ENCODE data around the gene AWAT2. TPM values are rescaled to one million over a fixed set of nuclear protein-coding genes. Genes with fewer than 3 reads are reported as not detected.
"Not testable (repeated sequence)": the region's sequence is repeated elsewhere in the genome, so short reads cannot be mapped to it uniquely, and the experiment has no call there.

The AWAT2 gene
- total RNA-seq, 1 donor from 2014 or later: not detected

DNA sequence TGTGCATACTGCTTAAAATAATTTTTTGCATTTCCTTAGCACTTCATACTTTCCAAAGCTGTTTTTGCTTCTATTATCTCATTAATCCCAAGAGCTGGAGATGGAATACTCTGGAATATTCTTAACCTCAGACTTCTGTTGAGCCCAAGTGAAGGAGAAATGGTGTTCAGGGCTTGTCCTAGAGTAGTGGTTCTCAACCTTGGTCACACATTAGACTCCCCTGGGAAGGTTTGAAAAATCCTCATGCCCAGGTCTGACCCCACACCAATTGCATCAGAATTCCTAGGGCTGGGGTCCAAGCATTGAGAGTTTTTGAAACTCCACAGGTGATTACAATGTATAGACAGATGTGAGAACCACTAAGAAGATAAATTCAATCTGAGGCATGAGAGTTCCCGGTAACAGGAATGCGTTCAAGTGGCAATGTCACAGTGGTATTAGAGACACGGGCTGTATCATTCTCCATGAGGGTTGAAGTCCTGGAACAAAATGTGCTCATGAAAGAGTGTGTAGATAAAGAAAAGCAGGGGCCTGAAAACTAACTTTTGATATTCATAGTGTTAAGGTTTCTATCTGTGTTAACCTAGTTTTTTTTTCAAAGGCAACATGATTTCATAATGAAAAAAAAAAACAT, 47.9 kb downstream of the AWAT2 start:
- DNase-seq (ENCODE audit: low spot score in 2 of 2) (no peak), FAIRE-seq (no peak)

DNA sequence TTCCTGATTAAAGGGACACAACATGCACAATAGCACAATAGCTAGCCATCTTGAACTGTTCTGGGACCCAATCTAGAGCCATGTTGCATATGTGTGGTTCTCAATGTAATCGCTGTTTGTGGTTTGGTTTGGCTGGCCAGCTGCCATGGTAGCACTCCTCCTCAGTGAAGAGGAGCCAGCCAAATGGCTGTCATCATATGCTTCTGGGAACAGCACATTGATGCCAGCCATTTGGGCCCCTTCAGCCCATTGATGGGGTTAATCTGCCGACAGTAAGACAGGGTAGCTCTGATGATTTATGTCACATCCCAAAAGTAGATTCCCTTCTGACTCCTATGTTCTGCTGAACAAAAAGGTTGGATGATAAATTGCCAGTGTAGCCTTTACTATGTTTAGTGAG, 48.5 kb downstream of the AWAT2 start:
- no peak for DNase-seq (ENCODE audit: low spot score in 2 of 2)
- FAIRE-seq: no peak

DNA sequence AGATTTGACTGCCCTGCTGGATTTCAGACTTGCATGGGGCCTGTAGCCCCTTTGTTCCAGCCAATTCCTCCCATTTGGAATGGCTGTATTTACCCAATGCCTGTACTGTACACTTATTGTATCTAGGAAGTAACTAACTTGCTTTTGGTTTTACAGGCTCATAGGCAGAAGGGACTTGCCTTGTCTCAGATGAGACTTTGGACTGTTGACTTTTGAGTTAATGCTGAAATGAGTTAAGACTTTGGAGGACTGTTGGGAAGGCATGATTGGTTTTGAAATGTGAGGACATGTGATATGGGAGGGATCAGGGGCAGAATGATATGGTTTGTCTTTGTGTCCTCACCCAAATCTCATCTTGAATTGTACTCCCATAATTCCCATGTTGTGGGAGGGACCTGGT, 51.4 kb downstream of the AWAT2 start:
- FAIRE-seq: not testable (repeated sequence)

DNA sequence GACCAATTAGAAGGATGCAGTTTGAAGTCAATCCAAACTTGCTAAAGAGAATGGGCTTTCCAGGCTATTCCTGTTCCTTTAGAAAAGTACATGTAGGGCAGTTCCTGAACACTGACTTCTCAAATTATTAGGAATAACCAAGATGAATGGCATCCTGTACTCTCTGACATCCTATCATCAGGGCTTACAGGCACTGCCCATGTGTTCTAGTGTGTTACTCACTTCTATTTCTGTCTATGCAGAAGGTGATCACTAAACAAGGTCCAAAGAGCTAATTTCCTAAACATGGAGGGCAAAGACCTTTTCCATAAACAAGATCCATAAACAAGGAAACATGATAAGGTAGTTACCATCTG, 53.6 kb downstream of the AWAT2 start:
- DNase-seq (ENCODE audit: low spot score in 2 of 2): no peak
- no peak for FAIRE-seq

More for the DNA sequence above, 51.4 kb downstream of the AWAT2 start:
- not testable (repeated sequence) for DNase-seq (ENCODE audit: low spot score in 2 of 2)

DNA sequence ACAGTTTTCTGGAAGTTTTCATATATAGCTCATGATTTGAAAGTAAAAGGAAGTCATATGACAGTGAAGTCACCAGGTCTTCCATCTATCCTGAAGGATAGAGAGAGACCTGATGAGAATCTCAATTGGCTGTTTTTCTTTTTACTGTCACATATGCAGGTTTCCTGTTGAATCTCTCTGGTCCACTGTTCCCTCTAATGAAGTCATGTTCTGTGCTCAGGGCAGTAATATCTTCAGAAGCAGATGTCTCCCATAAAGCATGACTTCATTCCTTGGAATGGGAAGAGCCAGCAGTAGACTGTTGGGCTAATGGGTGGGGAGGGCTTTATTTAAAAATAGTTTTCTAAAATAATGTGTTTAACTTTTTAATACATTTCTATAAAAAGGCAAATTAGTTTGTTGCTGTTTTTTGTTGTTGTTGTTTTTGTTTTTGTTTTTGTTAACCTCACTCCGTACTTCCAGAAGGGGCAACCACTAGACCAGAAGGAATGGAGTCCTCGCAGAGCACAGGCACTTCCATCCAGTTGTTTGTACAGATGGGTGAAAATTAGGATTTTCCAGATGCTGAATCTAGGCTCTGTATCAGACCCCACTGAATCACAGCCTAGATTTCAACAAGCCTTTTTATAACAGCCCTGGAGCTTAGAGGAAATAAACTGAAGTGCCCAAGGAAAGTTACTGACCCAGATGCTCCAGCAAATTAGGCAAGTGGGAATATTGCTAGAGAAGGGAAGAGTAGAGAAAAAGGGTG, 54.2 kb downstream of the AWAT2 start:
- FAIRE-seq: no peak
- no peak for DNase-seq (ENCODE audit: low spot score in 2 of 2)

DNA sequence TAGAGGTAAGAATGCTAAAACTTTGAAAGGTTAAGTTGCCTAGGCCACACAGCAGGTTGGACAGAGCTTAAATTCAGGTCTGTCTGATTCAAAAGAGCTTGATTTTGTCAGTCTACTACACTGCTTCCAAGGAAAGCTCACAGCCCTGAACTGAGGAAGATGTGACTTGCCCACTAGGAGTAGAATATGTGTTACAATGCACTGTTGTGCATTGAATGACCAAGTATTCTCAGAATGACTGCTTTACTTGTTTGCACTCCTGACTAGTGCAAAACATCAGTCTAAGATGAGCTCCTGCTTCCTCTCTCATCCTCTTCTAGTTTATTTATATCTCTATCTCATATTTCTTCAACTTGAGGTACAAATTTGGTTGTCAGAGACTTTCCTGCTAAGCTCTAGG, 56.2 kb downstream of the AWAT2 start:
- DNase-seq (ENCODE audit: low spot score in 2 of 2) (no peak), FAIRE-seq (no peak)

DNA sequence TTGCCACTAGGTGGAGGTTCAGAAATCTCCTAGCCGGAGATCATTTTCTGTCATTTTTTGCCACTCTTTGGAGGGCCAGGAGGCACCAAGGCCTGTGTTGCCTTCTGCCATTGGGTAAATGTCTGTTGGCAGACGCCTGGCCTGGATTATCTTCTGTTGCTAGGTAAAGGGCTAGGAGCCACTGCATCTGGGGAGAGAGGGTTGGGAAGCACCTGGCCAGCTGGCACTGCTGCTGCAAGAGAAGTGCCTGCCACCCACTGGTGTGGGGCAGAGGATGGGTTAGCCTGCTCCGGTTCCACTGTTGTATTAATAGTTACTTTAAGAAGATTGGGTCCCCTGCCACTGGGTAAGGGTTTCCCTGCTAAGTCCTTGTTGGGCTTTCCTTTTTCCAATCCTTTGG, 58.1 kb downstream of the AWAT2 start:
- DNase-seq (ENCODE audit: low spot score in 2 of 2): no peak
- FAIRE-seq: no peak

Small RNAs within 50 kb of the gene (small RNA-seq; reads per million reads assigned to genes)
- 0.99 reads per million, percentile 65 among the genes with 10 or more reads in this experiment for gene MIR676

Other genes starting within 250 kb of the AWAT2 start
- not detected for gene OTUD6A, start 12.5 kb upstream of the AWAT2 start, total RNA-seq
- gene IGBP1, start 83.5 kb upstream of the AWAT2 start, total RNA-seq: 138 TPM
- gene DGAT2L6, start 127.5 kb upstream of the AWAT2 start, total RNA-seq: not detected
- gene AWAT1, start 184.7 kb upstream of the AWAT2 start, total RNA-seq: not detected
- gene P2RY4, start 210.3 kb upstream of the AWAT2 start, total RNA-seq: not detected
- gene ARR3, start 218.4 kb upstream of the AWAT2 start, total RNA-seq: not detected
- gene RAB41, start 232.2 kb upstream of the AWAT2 start, total RNA-seq: not detected
- 31.4 TPM for gene PDZD11, start 240.0 kb upstream of the AWAT2 start, total RNA-seq
- gene KIF4A, start 240.2 kb upstream of the AWAT2 start, total RNA-seq: 2.9 TPM